Peyer's patch (tissue), 4 donors: ENCODE results near the gene NOL9.

Source experiments
- POLR2A ChIP-seq, 2 donors: fragments of 450-650 bp; IDR thresholded peaks; one replicate each; pipeline ENCODE4 v1.5.1; 2017; ENCODE audit warnings: antibody characterized with exemption in 2 of 2, mild to moderate bottlenecking in 2 of 2, moderate library complexity in 2 of 2
- TF ChIP-seq, protein P1 (sequence below), 6 experiments: fragments of 450-650 bp in 4 of 6; fragments of 200-600 bp in 2 of 6; sonication (generic) in 1 of 6; IDR thresholded peaks; one replicate each; pipeline ENCODE4 v1.5.1; 2017 to 2019; ENCODE audit warnings: antibody characterized with exemption in 6 of 6, mild to moderate bottlenecking in 3 of 6, moderate library complexity in 1 of 6

DNA sequence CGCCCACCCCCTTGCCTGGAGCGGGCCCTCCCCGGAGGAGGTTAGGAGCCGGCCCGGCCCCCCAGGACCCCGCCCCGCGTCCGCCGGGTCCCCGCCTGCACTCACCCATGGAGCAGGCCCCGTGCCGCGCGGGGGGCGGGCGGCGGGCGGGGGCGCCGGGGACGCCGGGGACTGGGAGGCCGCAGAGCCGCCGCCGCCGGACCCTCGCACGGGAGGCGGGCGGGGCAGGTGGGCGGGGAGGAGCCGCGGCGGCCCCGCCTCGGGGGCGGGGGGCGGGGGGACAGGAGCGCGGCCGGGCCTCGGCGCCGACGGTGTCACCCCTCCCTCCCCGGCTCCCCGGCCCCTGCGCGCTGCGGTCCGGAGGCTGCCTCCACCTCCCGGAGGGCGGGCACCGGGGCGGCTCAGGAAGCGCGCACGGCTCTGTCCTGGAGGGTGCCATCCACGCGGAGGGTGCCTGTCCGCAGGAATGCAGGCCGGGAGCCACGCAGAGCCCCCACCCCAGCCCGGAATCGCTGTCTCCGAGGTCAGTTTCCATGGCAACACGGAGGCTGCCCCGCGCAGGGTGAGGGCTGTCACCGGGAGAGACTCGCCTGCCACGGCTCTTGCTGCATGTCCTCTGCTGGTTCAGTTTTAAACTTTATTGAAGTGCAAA, 57.0 kb downstream of the NOL9 start:
- TF ChIP-seq, protein P1, sequence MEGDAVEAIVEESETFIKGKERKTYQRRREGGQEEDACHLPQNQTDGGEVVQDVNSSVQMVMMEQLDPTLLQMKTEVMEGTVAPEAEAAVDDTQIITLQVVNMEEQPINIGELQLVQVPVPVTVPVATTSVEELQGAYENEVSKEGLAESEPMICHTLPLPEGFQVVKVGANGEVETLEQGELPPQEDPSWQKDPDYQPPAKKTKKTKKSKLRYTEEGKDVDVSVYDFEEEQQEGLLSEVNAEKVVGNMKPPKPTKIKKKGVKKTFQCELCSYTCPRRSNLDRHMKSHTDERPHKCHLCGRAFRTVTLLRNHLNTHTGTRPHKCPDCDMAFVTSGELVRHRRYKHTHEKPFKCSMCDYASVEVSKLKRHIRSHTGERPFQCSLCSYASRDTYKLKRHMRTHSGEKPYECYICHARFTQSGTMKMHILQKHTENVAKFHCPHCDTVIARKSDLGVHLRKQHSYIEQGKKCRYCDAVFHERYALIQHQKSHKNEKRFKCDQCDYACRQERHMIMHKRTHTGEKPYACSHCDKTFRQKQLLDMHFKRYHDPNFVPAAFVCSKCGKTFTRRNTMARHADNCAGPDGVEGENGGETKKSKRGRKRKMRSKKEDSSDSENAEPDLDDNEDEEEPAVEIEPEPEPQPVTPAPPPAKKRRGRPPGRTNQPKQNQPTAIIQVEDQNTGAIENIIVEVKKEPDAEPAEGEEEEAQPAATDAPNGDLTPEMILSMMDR (IDR thresholded peaks at IDR 0.05): no peak
- no peak for TF ChIP-seq POLR2A (IDR thresholded peaks at IDR 0.05)
